IgD-negative memory B cell (primary cell): ENCODE results near the gene OR6Y1. TPM values are rescaled to one million over a fixed set of nuclear protein-coding genes. Genes with fewer than 3 reads are reported as not detected.
A peak's percentile ranks its signal among the peaks of the same experiment; 100 is the strongest.

ENCODE experiments used
- H3K27ac Mint-ChIP-seq, 3 donors: one replicate each; pipeline ENCODE4 v1.8.0; 2020 to 2022; ENCODE audit warnings: mild to moderate bottlenecking in 3 of 3, mixed read lengths in 3 of 3, moderate library complexity in 1 of 3
- H3K27me3 Mint-ChIP-seq: one replicate; pipeline ENCODE4 v1.8.0; 2021; ENCODE audit warnings: mixed read lengths
- H3K36me3 Mint-ChIP-seq: one replicate; pipeline ENCODE4 v1.8.0; 2020; ENCODE audit warnings: mild to moderate bottlenecking, mixed read lengths
- H3K4me1 Mint-ChIP-seq, 3 donors: one replicate each; pipeline ENCODE4 v1.8.0; 2020 to 2022; ENCODE audit warnings: mixed read lengths in 3 of 3, mild to moderate bottlenecking in 1 of 3
- H3K4me3 Mint-ChIP-seq, 4 donors: one replicate each; pipeline ENCODE4 v1.8.0; 2020 to 2022; ENCODE audit warnings: mild to moderate bottlenecking in 4 of 4, mixed read lengths in 4 of 4, moderate library complexity in 3 of 4
- H3K9me3 Mint-ChIP-seq, 3 donors: one replicate each; pipeline ENCODE4 v1.8.0; 2020 to 2021; ENCODE audit warnings: mixed read lengths in 3 of 3, mild to moderate bottlenecking in 1 of 3
- polyA plus RNA-seq: library from polyadenylated mRNA; unstranded; fragments of 300-500 nt; fragmentation: Illumina TruSeq; gene quantifications from one replicate; pipeline ENCODE4 v1.2.3, GENCODE V29; 2021

The OR6Y1 gene
- polyA plus RNA-seq: not detected

GRCh38 chr1:158554352-158554751 is at the start of gene OR6Y1:
Gene OR6Y1 (minus strand): TSS chr1:158554405. CDS start chr1:158548105, 6,300 bp downstream.
- no peaks in the 10 kb centered on the region for H3K4me1 Mint-ChIP-seq
- no peak within 1 kb of the TSS for H3K4me3 Mint-ChIP-seq
- peaks cover 2% of the 10 kb centered on the region for H3K27me3 Mint-ChIP-seq
- H3K27ac Mint-ChIP-seq: no peak within 1 kb of the TSS
- H3K9me3 Mint-ChIP-seq: peaks cover 0 to 3% (median 0%) of the 10 kb centered on the region in 3 donors
- H3K36me3 Mint-ChIP-seq: no peaks in the 10 kb centered on the region

- no peak overlapping the region for H3K4me3 Mint-ChIP-seq
- H3K27ac Mint-ChIP-seq: no peak overlapping the region
- peaks cover 4% of the 10 kb centered on the region for H3K27me3 Mint-ChIP-seq
- peaks cover 5% of the 10 kb centered on the region for H3K36me3 Mint-ChIP-seq
- peaks cover 7 to 24% (median 17%) of the 10 kb centered on the region in 3 donors for H3K9me3 Mint-ChIP-seq
- H3K4me1 Mint-ChIP-seq: no peaks in the 10 kb centered on the region
Observed at GRCh38 chr1:158600735-158601134, 46.5 kb upstream of the OR6Y1 start.

- no peak overlapping the region for H3K27ac Mint-ChIP-seq
- H3K36me3 Mint-ChIP-seq: no peaks in the 10 kb centered on the region
- no peaks in the 10 kb centered on the region for H3K4me1 Mint-ChIP-seq
- H3K27me3 Mint-ChIP-seq: peaks cover 5% of the 10 kb centered on the region
- H3K9me3 Mint-ChIP-seq: peaks cover 4 to 7% (median 7%) of the 10 kb centered on the region in 3 donors
- no peak overlapping the region for H3K4me3 Mint-ChIP-seq
Observed at GRCh38 chr1:158586942-158587341, 32.7 kb upstream of the OR6Y1 start.

GRCh38 chr1:158583962-158584361 is 29.8 kb upstream of the OR6Y1 start:
- Mint-ChIP-seq H3K27me3 (peaks cover 5% of the 10 kb centered on the region), H3K9me3 (peaks cover 4 to 7% (median 5%) of the 10 kb centered on the region in 3 donors), H3K36me3 (no peaks in the 10 kb centered on the region), H3K4me1 (no peaks in the 10 kb centered on the region), H3K27ac (no peak overlapping the region), H3K4me3 (no peak overlapping the region)

- Mint-ChIP-seq H3K9me3 (no peaks in the 10 kb centered on the region), H3K36me3 (no peaks in the 10 kb centered on the region), H3K4me1 (no peaks in the 10 kb centered on the region), H3K27ac (no peak within 1 kb of the TSS), H3K27me3 (peaks cover 5% of the 10 kb centered on the region), H3K4me3 (no peak within 1 kb of the TSS)
Observed at GRCh38 chr1:158579733-158580132, 25.5 kb upstream of the OR6Y1 start, which contains the start of gene OR10X1. Gene OR10X1 (minus strand): TSS chr1:158579899. CDS start chr1:158579899, 0 bp downstream.

GRCh38 chr1:158577561-158577960 is 23.4 kb upstream of the OR6Y1 start:
- Mint-ChIP-seq H3K4me1 (no peaks in the 10 kb centered on the region), H3K27ac (no peak overlapping the region)

GRCh38 chr1:158572226-158572625 is 18.0 kb upstream of the OR6Y1 start:
- H3K9me3 Mint-ChIP-seq: peaks cover 0 to 5% (median 0%) of the 10 kb centered on the region in 3 donors
- peaks cover 2% of the 10 kb centered on the region for H3K36me3 Mint-ChIP-seq
- peaks cover 5% of the 10 kb centered on the region for H3K27me3 Mint-ChIP-seq
- no peaks in the 10 kb centered on the region for H3K4me1 Mint-ChIP-seq
- no peak overlapping the region for H3K4me3 Mint-ChIP-seq
- H3K27ac Mint-ChIP-seq: no peak overlapping the region

More at GRCh38 chr1:158577561-158577960, 23.4 kb upstream of the OR6Y1 start:
- Mint-ChIP-seq H3K9me3 (peaks cover 0 to 2% (median 0%) of the 10 kb centered on the region in 3 donors), H3K36me3 (peaks cover 2% of the 10 kb centered on the region), H3K27me3 (peaks cover 4% of the 10 kb centered on the region), H3K4me3 (no peak overlapping the region)

GRCh38 chr1:158570480-158570879 is 16.3 kb upstream of the OR6Y1 start, which contains the start of gene OR6P1:
Gene OR6P1 (minus strand): TSS chr1:158570580. CDS start chr1:158563604, 6,976 bp downstream.
- H3K4me3 Mint-ChIP-seq: no peak within 1 kb of the TSS

GRCh38 chr1:158564608-158565007 is 10.4 kb upstream of the OR6Y1 start:
- peaks cover 3% of the 10 kb centered on the region for H3K27me3 Mint-ChIP-seq
- peak overlapping the region in 2 of 4 donors; percentile 19 to 64 for H3K4me3 Mint-ChIP-seq
- H3K4me1 Mint-ChIP-seq: peaks cover 12 to 15% (median 12%) of the 10 kb centered on the region in 3 donors
- no peaks in the 10 kb centered on the region for H3K36me3 Mint-ChIP-seq
- peaks cover 3 to 5% (median 3%) of the 10 kb centered on the region in 3 donors for H3K9me3 Mint-ChIP-seq
- H3K27ac Mint-ChIP-seq: peak overlapping the region in 2 of 3 donors; percentile 20 to 70

More at GRCh38 chr1:158570480-158570879, 16.3 kb upstream of the OR6Y1 start, which contains the start of gene OR6P1:
- Mint-ChIP-seq H3K27ac (no peak within 1 kb of the TSS), H3K9me3 (peaks cover 0 to 5% (median 0%) of the 10 kb centered on the region in 3 donors), H3K4me1 (no peaks in the 10 kb centered on the region), H3K36me3 (peaks cover 2% of the 10 kb centered on the region), H3K27me3 (peaks cover 5% of the 10 kb centered on the region)

GRCh38 chr1:158563853-158564252 is 9.6 kb upstream of the OR6Y1 start:
- H3K27ac Mint-ChIP-seq: no peak overlapping the region
- peaks cover 12 to 15% (median 12%) of the 10 kb centered on the region in 3 donors for H3K4me1 Mint-ChIP-seq
- peak overlapping the region in 2 of 4 donors; percentile 19 to 65 for H3K4me3 Mint-ChIP-seq
- peaks cover 3% of the 10 kb centered on the region for H3K27me3 Mint-ChIP-seq
- no peaks in the 10 kb centered on the region for H3K36me3 Mint-ChIP-seq
- H3K9me3 Mint-ChIP-seq: peaks cover 3 to 5% (median 3%) of the 10 kb centered on the region in 3 donors

- Mint-ChIP-seq H3K36me3 (no peaks in the 10 kb centered on the region), H3K27ac (no peak overlapping the region), H3K27me3 (peaks cover 3% of the 10 kb centered on the region), H3K4me3 (no peak overlapping the region), H3K4me1 (peaks cover 11 to 15% (median 12%) of the 10 kb centered on the region in 3 donors), H3K9me3 (peaks cover 0 to 5% (median 3%) of the 10 kb centered on the region in 3 donors)
Observed at GRCh38 chr1:158559696-158560095, 5.5 kb upstream of the OR6Y1 start.

- Mint-ChIP-seq H3K27ac (no peak overlapping the region), H3K36me3 (peaks cover 2% of the 10 kb centered on the region), H3K27me3 (peaks cover 15% of the 10 kb centered on the region), H3K4me1 (no peaks in the 10 kb centered on the region), H3K4me3 (no peak overlapping the region), H3K9me3 (peaks cover 0 to 3% (median 0%) of the 10 kb centered on the region in 3 donors)
Observed at GRCh38 chr1:158552296-158552695, 1.9 kb downstream of the OR6Y1 start.

GRCh38 chr1:158547533-158547932 is 6.7 kb downstream of the OR6Y1 start:
- H3K27me3 Mint-ChIP-seq: peaks cover 17% of the 10 kb centered on the region
- H3K4me1 Mint-ChIP-seq: no peaks in the 10 kb centered on the region
- no peak overlapping the region for H3K4me3 Mint-ChIP-seq
- peaks cover 0 to 4% (median 0%) of the 10 kb centered on the region in 3 donors for H3K9me3 Mint-ChIP-seq
- H3K27ac Mint-ChIP-seq: no peak overlapping the region
- peaks cover 2% of the 10 kb centered on the region for H3K36me3 Mint-ChIP-seq

- Mint-ChIP-seq H3K27ac (peak overlapping the region in 1 of 3 donors; percentile 28), H3K4me3 (no peak overlapping the region), H3K9me3 (no peaks in the 10 kb centered on the region), H3K27me3 (no peaks in the 10 kb centered on the region), H3K4me1 (peaks cover 0 to 1% (median 1%) of the 10 kb centered on the region in 3 donors), H3K36me3 (no peaks in the 10 kb centered on the region)
Observed at GRCh38 chr1:158537609-158538008, 16.6 kb downstream of the OR6Y1 start.

GRCh38 chr1:158534496-158534895 is 19.7 kb downstream of the OR6Y1 start:
- H3K36me3 Mint-ChIP-seq: no peaks in the 10 kb centered on the region
- peaks cover 0 to 1% (median 1%) of the 10 kb centered on the region in 3 donors for H3K4me1 Mint-ChIP-seq
- H3K9me3 Mint-ChIP-seq: no peaks in the 10 kb centered on the region
- H3K27me3 Mint-ChIP-seq: no peaks in the 10 kb centered on the region
- H3K4me3 Mint-ChIP-seq: no peak overlapping the region
- H3K27ac Mint-ChIP-seq: no peak overlapping the region
